ENCODE results near the gene PPM1L. TPM values are rescaled to one million over a fixed set of nuclear protein-coding genes. Genes with fewer than 3 reads are reported as not detected.

Gene PPM1L
- total and polyA plus RNA-seq, 2 donors (not counting 1 experiment from before 2014, with no cell fraction given): 0.33 to 2.5 TPM

GRCh38 chr3:161020256-161020655, 264.2 kb downstream of the PPM1L start:
- Histone ChIP-seq H3K9ac (ENCODE audit: insufficient read depth, low read length) (no peak overlapping the region), H3K4me2 (ENCODE audit: extremely low read depth, insufficient read depth, low read length) (no peak overlapping the region), H3K27me3 (ENCODE audit: control insufficient read depth, insufficient read depth, low read length) (no peaks in the 10 kb centered on the region), H3K9me3 (ENCODE audit: control insufficient read depth, insufficient read depth, low read depth, low read length) (no peaks in the 10 kb centered on the region), H3K36me3 (ENCODE audit: control insufficient read depth, insufficient read depth, low read length) (no peaks in the 10 kb centered on the region), H3K79me2 (ENCODE audit: control insufficient read depth, insufficient read depth, low read length) (no peaks in the 10 kb centered on the region), H3K4me1 (ENCODE audit: control insufficient read depth, extremely low read depth, insufficient read depth, low read length) (no peaks in the 10 kb centered on the region), H2AFZ (ENCODE audit: low read length) (no peak overlapping the region), H3K27ac (ENCODE audit: insufficient read depth, low read length) (no peak overlapping the region), H3K4me3 (replicated peaks in 1 of 4; ENCODE audit: control extremely low read depth in 1 of 4, insufficient read depth in 1 of 4, low read depth in 3 of 4, low read length in 4 of 4) (no peak overlapping the region), H4K20me1 (ENCODE audit: control insufficient read depth, extremely low read depth, insufficient read depth, low read length) (no peaks in the 10 kb centered on the region)
- TF ChIP-seq EZH2 (IDR thresholded peaks at IDR 0.05; ENCODE audit: low read length, missing control alignments): no peak
- TF ChIP-seq CTCF (conservative IDR thresholded peaks at IDR 0.05 in 1 of 2, IDR thresholded peaks at IDR 0.05 in 1 of 2; ENCODE audit: low read depth in 1 of 2, low read length in 2 of 2): no peak
- DNase-seq (ENCODE audit: low read depth in 2 of 2): no peak

- no peak overlapping the region for H3K9ac ChIP-seq (ENCODE audit: insufficient read depth, low read length)
- no peak overlapping the region for H2AFZ ChIP-seq (ENCODE audit: low read length)
- H3K27ac ChIP-seq (ENCODE audit: insufficient read depth, low read length): no peak overlapping the region
- no peak overlapping the region for H3K4me3 ChIP-seq (replicated peaks in 1 of 4; ENCODE audit: control extremely low read depth in 1 of 4, insufficient read depth in 1 of 4, low read depth in 3 of 4, low read length in 4 of 4)
- no peaks in the 10 kb centered on the region for H3K79me2 ChIP-seq (ENCODE audit: control insufficient read depth, insufficient read depth, low read length)
- H3K27me3 ChIP-seq (ENCODE audit: control insufficient read depth, insufficient read depth, low read length): no peaks in the 10 kb centered on the region
- H3K4me1 ChIP-seq (ENCODE audit: control insufficient read depth, extremely low read depth, insufficient read depth, low read length): no peaks in the 10 kb centered on the region
- no peak overlapping the region for H3K4me2 ChIP-seq (ENCODE audit: extremely low read depth, insufficient read depth, low read length)
- no peaks in the 10 kb centered on the region for H3K36me3 ChIP-seq (ENCODE audit: control insufficient read depth, insufficient read depth, low read length)
- H3K9me3 ChIP-seq (ENCODE audit: control insufficient read depth, insufficient read depth, low read depth, low read length): no peaks in the 10 kb centered on the region
- H4K20me1 ChIP-seq (ENCODE audit: control insufficient read depth, extremely low read depth, insufficient read depth, low read length): no peaks in the 10 kb centered on the region
- DNase-seq (ENCODE audit: low read depth in 2 of 2): no peak
- TF ChIP-seq EZH2 (IDR thresholded peaks at IDR 0.05; ENCODE audit: low read length, missing control alignments) (no peak), CTCF (conservative IDR thresholded peaks at IDR 0.05 in 1 of 2, IDR thresholded peaks at IDR 0.05 in 1 of 2; ENCODE audit: low read depth in 1 of 2, low read length in 2 of 2) (no peak)
Observed at GRCh38 chr3:161025911-161026310, 269.9 kb downstream of the PPM1L start.

GRCh38 chr3:161026612-161027510, 270.8 kb downstream of the PPM1L start:
- no peaks in the 10 kb centered on the region for H3K4me1 ChIP-seq (ENCODE audit: control insufficient read depth, extremely low read depth, insufficient read depth, low read length)
- no peak for DNase-seq (ENCODE audit: low read depth in 2 of 2)
- H3K36me3 ChIP-seq (ENCODE audit: control insufficient read depth, insufficient read depth, low read length): no peaks in the 10 kb centered on the region
- no peak overlapping the region for H3K4me3 ChIP-seq (replicated peaks in 1 of 4; ENCODE audit: control extremely low read depth in 1 of 4, insufficient read depth in 1 of 4, low read depth in 3 of 4, low read length in 4 of 4)
- no peak for TF ChIP-seq CTCF (conservative IDR thresholded peaks at IDR 0.05 in 1 of 2, IDR thresholded peaks at IDR 0.05 in 1 of 2; ENCODE audit: low read depth in 1 of 2, low read length in 2 of 2)
- TF ChIP-seq EZH2 (IDR thresholded peaks at IDR 0.05; ENCODE audit: low read length, missing control alignments): no peak
- no peaks in the 10 kb centered on the region for H4K20me1 ChIP-seq (ENCODE audit: control insufficient read depth, extremely low read depth, insufficient read depth, low read length)
- no peaks in the 10 kb centered on the region for H3K9me3 ChIP-seq (ENCODE audit: control insufficient read depth, insufficient read depth, low read depth, low read length)
- H3K79me2 ChIP-seq (ENCODE audit: control insufficient read depth, insufficient read depth, low read length): no peaks in the 10 kb centered on the region
- no peaks in the 10 kb centered on the region for H3K27me3 ChIP-seq (ENCODE audit: control insufficient read depth, insufficient read depth, low read length)
- no peak overlapping the region for H3K9ac ChIP-seq (ENCODE audit: insufficient read depth, low read length)
- H2AFZ ChIP-seq (ENCODE audit: low read length): no peak overlapping the region
- no peak overlapping the region for H3K4me2 ChIP-seq (ENCODE audit: extremely low read depth, insufficient read depth, low read length)
- H3K27ac ChIP-seq (ENCODE audit: insufficient read depth, low read length): no peak overlapping the region
